Measurements from ENCODE around the gene PRR33.

Gene PRR33

GRCh38 chr11:1854132-1854948, 37.4 kb downstream of the PRR33 start:
- TF ChIP-seq CTCF (IDR thresholded peaks at IDR 0.05; ENCODE audit: control insufficient read depth, insufficient read depth, low read depth, low read length, missing control alignments): no peak
- DNase-seq (ENCODE audit: low read depth): no peak
- H3K4me3 ChIP-seq (ENCODE audit: control insufficient read depth, low read depth, low read length): no peak overlapping the region

GRCh38 chr11:1853376-1854131, 38.1 kb downstream of the PRR33 start:
- no peak for DNase-seq (ENCODE audit: low read depth)
- H3K4me3 ChIP-seq (ENCODE audit: control insufficient read depth, low read depth, low read length): no peak overlapping the region
- TF ChIP-seq CTCF (IDR thresholded peaks at IDR 0.05; ENCODE audit: control insufficient read depth, insufficient read depth, low read depth, low read length, missing control alignments): no peak

GRCh38 chr11:1852877-1853276, 38.8 kb downstream of the PRR33 start, which contains the start of gene LSP1:
LSP1 (plus strand) TSS chr11:1853084; CDS start chr11:1853145, 61 bp downstream.
- no peak within 1 kb of the TSS for H3K4me3 ChIP-seq (ENCODE audit: control insufficient read depth, low read depth, low read length)
- TF ChIP-seq CTCF (IDR thresholded peaks at IDR 0.05; ENCODE audit: control insufficient read depth, insufficient read depth, low read depth, low read length, missing control alignments): no peak
- no peak for DNase-seq (ENCODE audit: low read depth)

GRCh38 chr11:1852271-1852876, 39.3 kb downstream of the PRR33 start:
- no peak overlapping the region for H3K4me3 ChIP-seq (ENCODE audit: control insufficient read depth, low read depth, low read length)
- TF ChIP-seq CTCF (IDR thresholded peaks at IDR 0.05; ENCODE audit: control insufficient read depth, insufficient read depth, low read depth, low read length, missing control alignments): no peak

GRCh38 chr11:1851468-1852180, 40.1 kb downstream of the PRR33 start:
- H3K4me3 ChIP-seq (ENCODE audit: control insufficient read depth, low read depth, low read length): no peak overlapping the region
- no peak for DNase-seq (ENCODE audit: low read depth)
- TF ChIP-seq CTCF (IDR thresholded peaks at IDR 0.05; ENCODE audit: control insufficient read depth, insufficient read depth, low read depth, low read length, missing control alignments): no peak

More at GRCh38 chr11:1852271-1852876, 39.3 kb downstream of the PRR33 start:
- no peak for DNase-seq (ENCODE audit: low read depth)
